GM12865 (cell line): ENCODE measurements around the gene SIRPD.
"Not testable (repeated sequence)": the region's sequence is repeated elsewhere in the genome, so short reads cannot be mapped to it uniquely, and the experiment has no call there.

Experiments
- DNase-seq: peaks from one replicate; pipeline ENCODE4 v3.0.0; 2010; ENCODE audit warnings: low read depth
- H3K4me3 ChIP-seq: 2 replicates; pipeline ENCODE4 v1.5.1; 2011; ENCODE audit warnings: mild to moderate bottlenecking, low read depth, low read length, control low read depth
- CTCF ChIP-seq: IDR thresholded peaks from 2 replicates; pipeline ENCODE4 v1.5.1; 2011; ENCODE audit warnings: low read length, control low read depth, low read depth, inconsistent platforms; ENCODE audit not compliant: insufficient read depth; ENCODE audit errors: missing control alignments

SIRPD gene

GRCh38 chr20:1577906-1578305 lies 20.4 kb upstream of the SIRPD start:
- no peak overlapping the region for H3K4me3 ChIP-seq
- no peak for DNase-seq
- no peak for TF ChIP-seq CTCF

DNA sequence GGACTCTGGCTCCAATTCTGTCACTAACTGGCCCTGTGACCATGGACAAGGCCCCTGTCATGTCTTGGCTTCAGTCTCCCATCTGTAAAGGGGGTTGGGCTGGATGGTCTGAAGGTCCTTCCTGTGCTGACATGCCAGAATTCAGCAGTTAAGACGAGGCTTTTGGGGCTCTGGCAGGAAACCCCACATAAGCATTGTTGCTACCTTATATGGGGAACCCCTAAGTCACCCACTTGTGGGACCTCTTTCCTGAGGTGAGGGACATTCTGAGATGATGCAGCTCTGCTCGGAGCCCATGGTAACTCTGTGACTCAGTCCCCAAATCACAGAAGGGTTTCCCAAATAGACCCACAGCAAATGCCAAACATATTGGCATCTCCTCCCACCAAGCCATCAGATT lies 19.8 kb upstream of the SIRPD start:
- H3K4me3 ChIP-seq, DNase-seq: not testable (repeated sequence)

DNA sequence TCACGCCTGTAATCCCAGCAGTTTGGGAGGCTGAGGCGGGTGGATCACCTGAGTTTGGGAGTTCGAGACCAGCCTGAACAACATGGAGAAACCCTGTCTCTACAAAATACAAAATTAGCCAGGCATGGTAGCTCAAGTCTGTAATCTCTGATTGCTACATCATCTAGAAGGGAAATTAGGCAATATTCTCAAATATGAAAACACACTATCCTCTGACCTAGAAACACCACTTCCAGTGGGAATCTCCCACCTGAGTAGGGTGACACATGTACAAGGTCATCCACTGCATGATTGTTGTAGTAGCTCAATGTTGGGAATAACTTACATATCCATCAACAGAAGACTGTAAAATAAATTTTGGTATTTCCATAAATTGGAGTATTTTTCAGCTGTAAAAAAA lies 19.1 kb upstream of the SIRPD start:
- TF ChIP-seq CTCF, result no peak
- no peak overlapping the region for H3K4me3 ChIP-seq
- DNase-seq, result no peak

DNA sequence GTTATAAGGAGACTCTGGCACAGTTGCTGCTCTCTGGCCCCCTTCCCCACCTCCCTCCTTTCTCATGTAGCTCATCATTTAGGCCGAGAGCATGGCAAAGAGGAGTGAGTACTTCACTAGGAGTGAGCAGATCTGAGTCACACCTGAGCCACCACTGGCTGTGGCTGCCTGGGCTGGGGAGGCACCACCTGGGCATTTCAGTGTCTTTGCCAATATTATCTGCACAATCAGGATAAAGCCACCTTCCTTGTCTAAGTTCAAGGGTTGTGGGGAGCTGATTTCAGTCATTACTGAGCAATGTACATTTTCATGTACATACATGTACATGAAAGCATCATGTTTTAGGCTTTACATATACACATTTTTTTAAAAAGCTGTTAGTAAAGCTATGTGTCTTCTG lies 18.5 kb upstream of the SIRPD start:
- not testable (repeated sequence) for H3K4me3 ChIP-seq, DNase-seq

GRCh38 chr20:1571583-1571982 lies 14.1 kb upstream of the SIRPD start:
- DNase-seq, H3K4me3 ChIP-seq: not testable (repeated sequence)

DNA sequence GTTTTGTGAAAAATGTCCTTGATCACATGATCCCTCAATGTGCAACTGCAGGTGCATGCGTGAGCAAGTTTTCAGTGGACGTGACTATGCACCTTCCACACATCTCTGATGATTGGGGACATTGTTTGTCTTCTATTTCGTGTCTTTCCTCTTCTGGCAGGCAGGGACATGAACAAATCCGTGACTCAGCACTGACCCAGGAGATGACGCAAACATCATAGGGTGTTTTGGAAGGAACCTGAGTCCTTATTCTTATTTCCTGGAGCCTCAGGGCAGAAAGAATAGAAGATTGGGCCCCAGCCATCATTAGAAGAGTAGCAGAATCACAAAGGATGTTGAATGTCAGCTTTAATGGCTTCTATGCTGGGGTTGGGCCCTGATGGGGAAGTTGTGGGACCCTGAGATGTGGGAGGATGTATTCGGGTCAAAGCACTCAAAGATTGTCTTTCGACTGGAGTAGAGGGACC lies 11.9 kb upstream of the SIRPD start:
- TF ChIP-seq CTCF, result no peak
- no peak for DNase-seq
- no peak overlapping the region for H3K4me3 ChIP-seq

DNA sequence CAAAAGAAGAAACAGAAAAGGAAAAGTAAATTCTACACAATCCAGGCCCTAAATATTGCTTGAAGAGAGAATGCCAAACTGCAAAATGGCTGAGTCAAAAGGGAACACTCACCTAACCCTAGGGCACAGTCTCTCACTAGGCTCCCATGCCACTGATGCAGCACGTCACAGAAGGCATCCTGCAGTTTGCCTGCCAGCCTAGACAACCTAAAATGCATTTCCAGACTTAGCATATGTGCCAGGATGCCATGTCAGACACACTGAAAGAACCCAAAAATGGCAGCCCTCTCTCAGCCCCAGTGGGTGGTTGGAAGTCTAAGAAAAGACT lies 10.6 kb upstream of the SIRPD start:
- no peak for TF ChIP-seq CTCF

DNA sequence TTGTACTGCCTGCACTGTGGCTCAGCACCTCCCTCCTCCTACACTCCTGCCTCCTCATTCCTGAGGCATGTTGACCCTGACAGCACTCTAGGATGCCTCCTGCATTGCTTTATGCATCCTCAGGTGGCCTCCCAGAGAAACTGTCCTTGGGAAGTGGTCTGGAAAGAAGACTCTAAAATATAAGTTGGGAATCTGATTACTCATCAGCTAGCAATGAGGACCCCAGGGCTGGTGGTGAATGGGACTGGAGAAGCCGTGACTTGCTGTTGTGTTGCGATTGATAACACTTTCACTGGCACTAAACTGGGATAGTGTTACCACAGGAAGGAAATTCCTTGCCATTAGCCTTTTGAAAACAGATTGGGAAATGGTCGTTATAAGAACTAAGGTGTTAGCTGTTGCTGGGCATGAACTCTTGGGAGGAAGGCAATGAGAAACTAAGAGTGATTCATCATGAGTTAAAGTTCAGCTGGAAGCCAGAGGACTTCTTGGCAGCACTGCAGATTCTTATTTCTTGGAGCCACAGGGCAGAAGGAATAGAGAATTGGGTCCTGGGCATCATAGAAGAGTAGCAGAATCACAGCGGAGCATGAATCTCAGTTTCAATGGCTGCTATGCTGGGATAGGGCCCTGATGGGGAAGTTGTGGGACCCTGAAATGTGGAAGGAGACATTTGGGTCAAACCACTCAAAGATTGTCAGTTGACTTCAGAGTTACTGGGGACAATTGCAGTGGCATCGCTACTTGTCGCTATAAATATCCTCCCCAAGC lies 10.1 kb upstream of the SIRPD start:
- no peak overlapping the region for H3K4me3 ChIP-seq
- no peak for TF ChIP-seq CTCF
- DNase-seq, result no peak

More for the DNA sequence above, 10.6 kb upstream of the SIRPD start:
- H3K4me3 ChIP-seq, result no peak overlapping the region
- no peak for DNase-seq
